HepG2 (cell line): ENCODE measurements around the gene METTL16. TPM values are rescaled to one million over a fixed set of nuclear protein-coding genes. Genes with fewer than 3 reads are reported as not detected.

Source experiments
- CEBPG ChIP-seq: IDR thresholded peaks from 2 replicates; pipeline ENCODE4 v1.6.1; 2016
- HNRNPUL1 ChIP-seq: fragments of 200-400 bp; formaldehyde crosslinking; IDR thresholded peaks from 2 replicates; pipeline ENCODE4 v1.6.1; 2017; ENCODE audit warnings: low read depth, mild to moderate bottlenecking, low read length, moderate library complexity
- MED8 ChIP-seq: sonication (generic); formaldehyde crosslinking; IDR thresholded peaks from 2 replicates; pipeline ENCODE4 v1.8.1; 2023; ENCODE audit warnings: mild to moderate bottlenecking, missing genetic modification reagents; ENCODE audit not compliant: insufficient replicate concordance
- SNAPC5 ChIP-seq: sonication (generic); formaldehyde crosslinking; IDR thresholded peaks from 2 replicates; pipeline ENCODE4 v1.8.1; 2023; ENCODE audit warnings: mild to moderate bottlenecking, missing genetic modification reagents, borderline replicate concordance
- TRIM22 ChIP-seq: fragments of 450-650 bp; IDR thresholded peaks from 2 replicates; pipeline ENCODE4 v1.6.1; 2017
- YEATS2 ChIP-seq: sonication (generic); formaldehyde crosslinking; IDR thresholded peaks from 2 replicates; pipeline ENCODE4 v1.4.0; 2020; ENCODE audit warnings: missing genetic modification reagents, borderline replicate concordance
- ZBTB40 ChIP-seq, 2 experiments: fragments of 450-650 bp in 1 of 2; sonication (generic) in 1 of 2; formaldehyde crosslinking in 1 of 2; IDR thresholded peaks; 2 replicates each; pipeline versions ENCODE4 v1.6.1 to v1.8.0; 2016 to 2022; ENCODE audit warnings: antibody characterized with exemption in 1 of 2, mild to moderate bottlenecking in 1 of 2, missing genetic modification reagents in 1 of 2
- ZNF180 ChIP-seq: sonication (generic); formaldehyde crosslinking; IDR thresholded peaks from 2 replicates; pipeline ENCODE4 v1.4.0; 2020; ENCODE audit warnings: low read depth, missing genetic modification reagents, borderline replicate concordance
- ZNF446 ChIP-seq: sonication (generic); formaldehyde crosslinking; IDR thresholded peaks from 2 replicates; pipeline ENCODE4 v1.5.0; 2020; ENCODE audit warnings: mild to moderate bottlenecking, missing genetic modification reagents
- ZNF460 ChIP-seq: sonication (generic); formaldehyde crosslinking; IDR thresholded peaks from 2 replicates; pipeline ENCODE4 v1.5.1; 2020; ENCODE audit warnings: missing genetic modification reagents, mild to moderate bottlenecking, borderline replicate concordance
- ZNF570 ChIP-seq: sonication (generic); formaldehyde crosslinking; IDR thresholded peaks from 2 replicates; pipeline ENCODE4 v1.4.0; 2020; ENCODE audit warnings: mild to moderate bottlenecking, missing genetic modification reagents, borderline replicate concordance
- ZNF687 ChIP-seq: sonication (generic); formaldehyde crosslinking; IDR thresholded peaks from 2 replicates; pipeline ENCODE4 v1.5.1; 2020; ENCODE audit warnings: mild to moderate bottlenecking, missing genetic modification reagents, moderate library complexity
- polyA plus RNA-seq, 8 experiments: library from polyadenylated mRNA; depleted of rRNA in 3 of 8; stranded (reverse) in 7 of 8; unstranded in 1 of 8; fragments of >200 nt; fragmentation: Illumina TruSeq in 4 of 8; extraction: Trizol in 4 of 8; gene quantifications; 2 replicates each; pipeline versions ENCODE4 v1.2.1 to v1.2.3, GENCODE V29; 2011 to 2016; ENCODE audit warnings: low read depth in 4 of 8, missing spikeins in 1 of 8, mixed read lengths in 1 of 8; ENCODE audit not compliant: insufficient read depth in 1 of 8
- total RNA-seq, 5 experiments: library from RNA; depleted of rRNA; stranded (reverse); fragments of >200 nt; fragmentation: Illumina TruSeq; extraction: Trizol; gene quantifications; 2 replicates each; pipeline ENCODE4 v1.2.3, GENCODE V29; 2016; ENCODE audit warnings: low read depth in 1 of 5

The METTL16 gene
- total and polyA plus RNA-seq, 2 of the 13 experiments (the other 11 are each of a cell fraction or from before 2014, with no cell fraction given): 11.6 to 18.5 TPM

- TF ChIP-seq ZBTB40 (IDR thresholded peaks at IDR 0.05): no peak
- no peak for TF ChIP-seq ZBTB40 (CRISPR knock-in tag; IDR thresholded peaks at IDR 0.05)
- no peak for TF ChIP-seq ZNF460 (CRISPR knock-in tag)
- no peak for TF ChIP-seq TRIM22
- TF ChIP-seq ZNF446 (CRISPR knock-in tag): no peak
- TF ChIP-seq CEBPG (CRISPR knock-in tag): no peak
- TF ChIP-seq ZNF687: no peak
- no peak for TF ChIP-seq YEATS2 (CRISPR knock-in tag)
- TF ChIP-seq MED8 (CRISPR knock-in tag): no peak
- TF ChIP-seq ZNF180 (CRISPR knock-in tag): no peak
- TF ChIP-seq HNRNPUL1: no peak
- no peak for TF ChIP-seq SNAPC5 (CRISPR knock-in tag)
- TF ChIP-seq ZNF570 (CRISPR knock-in tag): no peak
These were observed 43.4 kb downstream of the METTL16 start (continued) for GRCh38 chr17:2468270-2468669.
